Right lobe of liver (tissue), 6 donors: ENCODE measurements around the gene TPM1. TPM values are rescaled to one million over a fixed set of nuclear protein-coding genes. Genes with fewer than 3 reads are reported as not detected.

Experiments used
- ATAC-seq, 4 donors: fragments of 200-7000 bp; cut with Tn5 transposase; one replicate each; pipeline ENCODE4 v1.9.1; 2020; ENCODE audit warnings: mild to moderate bottlenecking in 4 of 4, moderate library complexity in 4 of 4
- DNase-seq, 3 donors: peaks; one replicate each; pipeline ENCODE4 v3.0.0-alpha.2; 2020
- H3K27ac ChIP-seq, 3 donors: fragments of 200-600 bp; one replicate each; pipeline ENCODE4 v1.8.0; 2022
- H3K27me3 ChIP-seq, 2 donors: fragments of 200-600 bp; one replicate each; pipeline ENCODE4 v1.8.0; 2022
- H3K36me3 ChIP-seq, 4 donors: fragments of 200-600 bp; sonication (generic) in 1 of 4; one replicate each; pipeline versions ENCODE4 v1.5.1 to v1.8.0; 2017 to 2022; ENCODE audit warnings: control low read depth in 1 of 4
- H3K4me1 ChIP-seq, 4 donors: fragments of 200-600 bp; sonication (generic) in 1 of 4; one replicate each; pipeline versions ENCODE4 v1.5.1 to v1.8.0; 2017 to 2022; ENCODE audit warnings: control low read depth in 1 of 4
- H3K4me3 ChIP-seq, 3 donors: fragments of 200-600 bp; one replicate each; pipeline ENCODE4 v1.8.0; 2022
- H3K9me3 ChIP-seq, 4 donors: fragments of 200-600 bp; sonication (generic) in 1 of 4; one replicate each; pipeline versions ENCODE4 v1.5.1 to v1.8.0; 2017 to 2022; ENCODE audit warnings: control low read depth in 1 of 4
- CTCF ChIP-seq, 4 donors: fragments of 200-600 bp in 3 of 4; fragments of 450-650 bp in 1 of 4; IDR thresholded peaks; one replicate each; pipeline versions ENCODE4 v1.5.1 to v1.8.0; 2016 to 2022; ENCODE audit warnings: antibody characterized with exemption in 4 of 4, mild to moderate bottlenecking in 2 of 4
- POLR2A ChIP-seq: fragments of 450-650 bp; IDR thresholded peaks from one replicate; pipeline ENCODE4 v1.6.1; 2017; ENCODE audit warnings: antibody characterized with exemption, mild to moderate bottlenecking
- WGBS: methylation state at CpG from one replicate; pipeline ENCODE4 v1.1.6; 2018; ENCODE audit warnings: low coverage, low lambda C conversion rate; ENCODE audit not compliant: insufficient coverage; ENCODE audit errors: missing lambda C conversion rate; 5-methylcytosine and 5-hydroxymethylcytosine counted together
- intact Hi-C, 2 donors: fragments of 100-400 bp; cut with DNase I; formaldehyde crosslinking; loops; one replicate each; pipeline versions ENCODE4 v1.11.2 to v1.14.1; 2022
- total RNA-seq, 6 experiments: library from RNA; depleted of rRNA in 2 of 6; stranded (reverse); fragments of >200 nt in 2 of 6; fragmentation: NEBNext Ultra II Directional in 3 of 6; extraction: Animal tissue kit (Norgen Biotek cat#: 25700) in 3 of 6; gene quantifications; one replicate each; pipeline versions ENCODE4 v1.1.0 to v1.2.4, GENCODE V29; 2016 to 2023
- donor health status: DM: no; HTN: yes; CAD: no.
- donor health status: DM: no; HTN: no; CAD: no.
- donor health status: DM: no; HTN: no; CAD: no.
- donor health status: DM: no; HTN: yes; CAD: no.
- donor health status: DM: no; HTN: yes; CAD: no.

The TPM1 gene
- total RNA-seq, 6 experiments from 2014 or later, result 44.3 to 180 (median 91.6) TPM

GRCh38 chr15:63035253-63035652, 7.3 kb upstream of the TPM1 start:
- no peak overlapping the region for H3K27ac ChIP-seq
- no peaks in the 10 kb centered on the region for H3K27me3 ChIP-seq
- no peaks in the 10 kb centered on the region for H3K36me3 ChIP-seq
- no peaks in the 10 kb centered on the region for H3K9me3 ChIP-seq
- ATAC-seq (no peak), DNase-seq (no peak)
- no peaks in the 10 kb centered on the region for H3K4me1 ChIP-seq
- TF ChIP-seq POLR2A, result no peak
- TF ChIP-seq CTCF (IDR thresholded peaks at IDR 0.05), result no peak
- intact Hi-C loops, result loop anchor here in 1 of 2 donors (10.0 kb wide), 1 partner anchor 190 kb away; no protein-coding TSS in a partner anchor
- WGBS, result 89% methylated on average over 4 of the region's 4 CpGs
- no peak overlapping the region for H3K4me3 ChIP-seq

GRCh38 chr15:63035977-63036376, 6.6 kb upstream of the TPM1 start:
- intact Hi-C loops, result loop anchor here in 1 of 2 donors (10.0 kb wide), 1 partner anchor 191 kb away; no protein-coding TSS in a partner anchor
- no peaks in the 10 kb centered on the region for H3K36me3 ChIP-seq
- H3K27me3 ChIP-seq, result no peaks in the 10 kb centered on the region
- 92% methylated on average over 2 of the region's 4 CpGs for WGBS
- DNase-seq, result no peak
- TF ChIP-seq POLR2A (no peak), CTCF (IDR thresholded peaks at IDR 0.05) (peak in 3 of 4 donors; percentile 27 to 34 (median 32))
- no peaks in the 10 kb centered on the region for H3K9me3 ChIP-seq
- H3K4me3 ChIP-seq, result no peak overlapping the region
- no peak overlapping the region for H3K27ac ChIP-seq
- peak; percentile 59 to 95 (median 78) for ATAC-seq
- no peaks in the 10 kb centered on the region for H3K4me1 ChIP-seq

GRCh38 chr15:63037976-63038720, 4.4 kb upstream of the TPM1 start:
- intact Hi-C loops, result loop anchor here in 1 of 2 donors (10.0 kb wide), 1 partner anchor 193 kb away; no protein-coding TSS in a partner anchor
- H3K27ac ChIP-seq, result no peak overlapping the region
- H3K27me3 ChIP-seq, result no peaks in the 10 kb centered on the region
- ATAC-seq, result no peak
- 83% methylated on average over 9 of the region's 10 CpGs for WGBS
- TF ChIP-seq POLR2A (no peak), CTCF (IDR thresholded peaks at IDR 0.05) (no peak)
- H3K9me3 ChIP-seq, result no peaks in the 10 kb centered on the region
- H3K4me3 ChIP-seq, result no peak overlapping the region
- DNase-seq, result no peak
- no peaks in the 10 kb centered on the region for H3K36me3 ChIP-seq
- H3K4me1 ChIP-seq, result peaks cover 0 to 10% (median 0%) of the 10 kb centered on the region in 4 donors

- WGBS, result 92% methylated on average over 5 of the region's 5 CpGs
- Histone ChIP-seq H3K9me3 (no peaks in the 10 kb centered on the region), H3K27me3 (no peaks in the 10 kb centered on the region), H3K4me3 (no peak overlapping the region), H3K4me1 (peaks cover 0 to 17% (median 0%) of the 10 kb centered on the region in 4 donors), H3K27ac (no peak overlapping the region), H3K36me3 (no peaks in the 10 kb centered on the region)
- intact Hi-C loops, result loop anchor here in 1 of 2 donors (10.0 kb wide), 1 partner anchor 194 kb away; no protein-coding TSS in a partner anchor
- ATAC-seq, result no peak
- no peak for TF ChIP-seq CTCF (IDR thresholded peaks at IDR 0.05)
- no peak for TF ChIP-seq POLR2A
- DNase-seq, result no peak
Observed at GRCh38 chr15:63038926-63039673, 3.4 kb upstream of the TPM1 start.
